ENCODE data around the gene NR1H4. TPM values are rescaled to one million over a fixed set of nuclear protein-coding genes. Genes with fewer than 3 reads are reported as not detected.

NR1H4 gene
- polyA plus RNA-seq, 1 experiment = not detected

DNA sequence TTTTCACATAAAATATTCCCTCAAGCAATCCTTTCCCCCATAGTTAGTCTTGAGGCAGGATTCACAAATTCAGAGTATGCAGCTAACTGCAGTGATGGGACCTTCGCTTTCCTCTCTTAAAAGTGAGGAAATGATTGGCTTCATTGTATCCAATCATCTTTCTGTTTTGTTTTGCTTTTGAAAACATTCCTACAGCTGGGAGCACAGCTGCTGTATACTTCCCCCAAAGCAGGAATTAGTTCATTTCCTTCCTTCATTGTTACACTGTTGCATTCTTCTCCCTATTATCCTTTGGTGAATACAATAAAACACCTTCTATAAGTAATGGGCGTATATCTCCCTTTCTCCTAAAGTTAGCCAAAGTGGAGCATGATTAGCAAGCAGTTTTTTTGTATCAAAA is 90.4 kb downstream of the NR1H4 start:
- DNase-seq (ENCODE audit: low read depth, low spot score) = no peak
- TF ChIP-seq, protein P1, sequence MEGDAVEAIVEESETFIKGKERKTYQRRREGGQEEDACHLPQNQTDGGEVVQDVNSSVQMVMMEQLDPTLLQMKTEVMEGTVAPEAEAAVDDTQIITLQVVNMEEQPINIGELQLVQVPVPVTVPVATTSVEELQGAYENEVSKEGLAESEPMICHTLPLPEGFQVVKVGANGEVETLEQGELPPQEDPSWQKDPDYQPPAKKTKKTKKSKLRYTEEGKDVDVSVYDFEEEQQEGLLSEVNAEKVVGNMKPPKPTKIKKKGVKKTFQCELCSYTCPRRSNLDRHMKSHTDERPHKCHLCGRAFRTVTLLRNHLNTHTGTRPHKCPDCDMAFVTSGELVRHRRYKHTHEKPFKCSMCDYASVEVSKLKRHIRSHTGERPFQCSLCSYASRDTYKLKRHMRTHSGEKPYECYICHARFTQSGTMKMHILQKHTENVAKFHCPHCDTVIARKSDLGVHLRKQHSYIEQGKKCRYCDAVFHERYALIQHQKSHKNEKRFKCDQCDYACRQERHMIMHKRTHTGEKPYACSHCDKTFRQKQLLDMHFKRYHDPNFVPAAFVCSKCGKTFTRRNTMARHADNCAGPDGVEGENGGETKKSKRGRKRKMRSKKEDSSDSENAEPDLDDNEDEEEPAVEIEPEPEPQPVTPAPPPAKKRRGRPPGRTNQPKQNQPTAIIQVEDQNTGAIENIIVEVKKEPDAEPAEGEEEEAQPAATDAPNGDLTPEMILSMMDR (IDR thresholded peaks at IDR 0.05; ENCODE audit: low read depth, low read length) = no peak

DNA sequence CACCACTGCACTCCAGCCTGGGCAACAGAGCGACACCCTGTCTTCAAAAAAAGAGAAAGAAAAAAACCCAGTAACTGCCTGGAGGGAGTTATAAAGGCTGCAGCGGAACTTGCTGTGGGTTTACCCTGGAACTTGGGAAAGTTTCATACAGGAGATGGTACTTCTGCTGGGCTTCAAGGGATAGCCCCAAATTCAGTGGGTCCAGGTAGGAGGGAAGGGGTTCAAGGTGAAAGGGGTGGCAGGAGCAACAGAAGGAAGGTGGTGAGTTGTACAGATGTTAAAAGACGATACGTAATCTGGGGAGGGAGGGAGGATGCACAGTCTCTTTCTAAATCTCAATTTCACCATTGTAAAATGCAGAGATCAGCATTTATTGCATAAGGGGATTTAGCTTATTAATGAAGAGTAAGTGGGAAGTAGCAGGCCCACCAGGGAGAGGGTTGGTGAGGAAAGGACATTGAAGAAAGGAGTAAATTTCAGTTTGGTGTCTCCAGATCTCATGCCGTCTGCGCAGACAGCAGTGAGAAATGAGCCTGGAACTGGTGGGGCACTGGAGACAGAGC is 91.3 kb downstream of the NR1H4 start:
- DNase-seq (ENCODE audit: low read depth, low spot score) = no peak
- POLR2A ChIA-PET = no interaction called here
- H3K9me3 ChIP-seq (ENCODE audit: control insufficient read depth, insufficient read depth, low read length) = no peaks in the 10 kb centered on the region
- no peak overlapping the region for H3K27ac ChIP-seq (ENCODE audit: low read depth, low read length)
- no peak overlapping the region for H3K4me3 ChIP-seq (ENCODE audit: low read depth, low read length)
- TF ChIP-seq, protein P1 (IDR thresholded peaks at IDR 0.05; ENCODE audit: low read depth, low read length) = no peak
- H3K27me3 ChIP-seq (ENCODE audit: control insufficient read depth, insufficient read depth, low read length) = no peaks in the 10 kb centered on the region
- CTCF ChIA-PET = interaction anchor here (0.9 to 1.1 kb wide), 2 partner anchors 10 to 160 kb away, joined by 3 read pairs; no protein-coding TSS in a partner anchor

More for the DNA sequence above, 90.4 kb downstream of the NR1H4 start:
- Histone ChIP-seq H3K27ac (ENCODE audit: low read depth, low read length) (no peak overlapping the region), H3K9me3 (ENCODE audit: control insufficient read depth, insufficient read depth, low read length) (no peaks in the 10 kb centered on the region; the same call in 1 of the 2 replicates), H3K4me3 (ENCODE audit: low read depth, low read length) (no peak overlapping the region), H3K27me3 (ENCODE audit: control insufficient read depth, insufficient read depth, low read length) (no peaks in the 10 kb centered on the region)
- POLR2A ChIA-PET = no interaction called here
- CTCF ChIA-PET = no interaction called here

DNA sequence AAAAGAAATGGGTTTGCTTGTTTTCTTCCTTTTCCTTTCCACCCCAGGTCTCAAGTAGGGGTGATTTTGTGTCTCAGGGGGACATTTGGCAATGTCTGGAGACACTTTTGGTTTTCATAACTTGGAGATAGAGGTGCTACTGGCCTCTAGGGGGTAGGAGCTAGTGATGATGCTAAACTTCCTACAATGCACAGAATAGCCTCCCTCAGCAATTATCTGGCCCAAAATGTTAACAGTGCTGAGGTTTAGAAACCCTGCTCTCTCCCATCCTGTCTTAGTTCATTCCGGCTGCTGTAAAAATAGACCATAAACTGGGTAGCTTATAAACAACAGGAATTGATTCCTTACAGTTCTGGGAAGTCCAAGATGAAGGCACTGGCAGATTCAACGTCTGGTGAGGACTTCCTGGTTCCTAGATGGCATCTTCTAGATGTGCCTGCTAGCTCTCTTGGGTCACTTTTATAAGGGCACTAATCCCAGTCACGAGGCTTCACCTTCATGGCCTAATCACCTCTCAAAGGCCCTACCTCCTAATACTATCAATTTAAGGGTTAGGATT is 92.4 kb downstream of the NR1H4 start:
- ChIA-PET POLR2A (no interaction called here), CTCF (interaction anchor here (0.6 to 2.6 kb wide), 5 partner anchors 11 to 510 kb away, joined by 3 to 12 read pairs (median 3); no protein-coding TSS in a partner anchor)
- Histone ChIP-seq H3K4me3 (ENCODE audit: low read depth, low read length) (no peak overlapping the region), H3K9me3 (ENCODE audit: control insufficient read depth, insufficient read depth, low read length) (no peaks in the 10 kb centered on the region), H3K27ac (ENCODE audit: low read depth, low read length) (no peak overlapping the region), H3K27me3 (ENCODE audit: control insufficient read depth, insufficient read depth, low read length) (no peaks in the 10 kb centered on the region)
- TF ChIP-seq, protein P1 (IDR thresholded peaks at IDR 0.05; ENCODE audit: low read depth, low read length) = no peak
- no peak for DNase-seq (ENCODE audit: low read depth, low spot score)

DNA sequence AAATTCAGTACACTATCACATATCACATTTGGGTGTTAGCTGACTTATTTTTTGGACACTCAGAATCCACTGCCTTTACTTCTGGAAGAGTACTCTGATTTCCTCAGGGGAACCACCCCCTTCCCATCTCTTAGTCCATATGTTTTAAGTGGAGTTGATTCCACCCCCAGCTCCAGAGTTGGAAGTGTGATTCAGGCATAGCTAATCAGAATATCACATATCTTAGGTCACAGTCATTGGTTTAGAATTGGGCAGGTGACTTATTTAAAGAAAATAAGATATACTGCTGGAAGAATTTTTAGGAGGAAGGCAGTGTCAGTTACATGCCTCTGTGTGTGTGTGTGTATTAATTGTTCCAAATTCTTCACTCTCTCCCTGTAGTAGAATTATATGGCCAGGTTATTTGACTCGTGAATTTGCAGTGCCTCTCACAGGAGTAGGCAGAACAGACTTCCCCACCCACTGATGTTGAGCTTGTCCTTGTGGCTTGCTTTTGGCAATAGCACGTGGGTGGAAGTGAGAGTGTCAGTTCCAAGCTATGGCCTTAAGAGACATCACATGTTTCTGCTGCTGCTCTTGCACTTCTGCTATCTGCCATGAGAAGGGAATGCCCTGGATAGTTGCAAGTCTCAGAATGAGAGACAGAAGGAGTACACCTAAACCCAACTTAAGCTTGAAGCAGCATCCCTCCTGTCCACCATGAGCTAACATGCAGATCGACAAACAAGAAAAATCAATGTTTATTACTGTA is 93.4 kb downstream of the NR1H4 start:
- H3K4me3 ChIP-seq (ENCODE audit: low read depth, low read length) = no peak overlapping the region
- H3K9me3 ChIP-seq (ENCODE audit: control insufficient read depth, insufficient read depth, low read length) = no peaks in the 10 kb centered on the region
- no peak for DNase-seq (ENCODE audit: low read depth, low spot score)
- H3K27me3 ChIP-seq (ENCODE audit: control insufficient read depth, insufficient read depth, low read length) = no peaks in the 10 kb centered on the region
- TF ChIP-seq, protein P1 (IDR thresholded peaks at IDR 0.05; ENCODE audit: low read depth, low read length) = no peak
- CTCF ChIA-PET = interaction anchor here (0.6 to 2.6 kb wide), 3 partner anchors 12 to 509 kb away, joined by 3 to 12 read pairs (median 7); no protein-coding TSS in a partner anchor
- no peak overlapping the region for H3K27ac ChIP-seq (ENCODE audit: low read depth, low read length)
- POLR2A ChIA-PET = no interaction called here

DNA sequence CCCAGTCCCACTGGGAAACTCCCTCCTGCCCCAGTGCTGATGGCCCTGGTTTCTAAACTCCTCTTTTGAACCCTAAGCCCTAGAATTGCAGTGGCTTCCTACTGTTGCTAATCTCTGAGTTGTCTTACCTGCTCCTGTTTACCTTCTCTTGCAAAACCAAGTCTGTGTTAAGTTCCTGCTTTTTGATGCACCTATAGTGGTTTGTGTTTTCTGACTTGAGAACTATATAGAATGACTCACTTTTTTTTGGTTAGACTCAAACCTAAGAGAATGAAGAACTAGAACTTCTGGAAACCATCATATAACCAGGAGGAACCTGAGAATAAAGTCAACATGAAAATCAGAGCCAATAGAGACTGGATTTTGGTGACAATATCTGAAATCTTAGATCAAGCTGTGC is 94.3 kb downstream of the NR1H4 start:
- no peak overlapping the region for H3K27ac ChIP-seq (ENCODE audit: low read depth, low read length)
- ChIA-PET POLR2A (no interaction called here), CTCF (interaction anchor here (2.6 kb wide), 1 partner anchor 333 kb away, joined by 12 read pairs; no protein-coding TSS in a partner anchor)
- H3K27me3 ChIP-seq (ENCODE audit: control insufficient read depth, insufficient read depth, low read length) = no peaks in the 10 kb centered on the region
- no peak for DNase-seq (ENCODE audit: low read depth, low spot score)
- H3K9me3 ChIP-seq (ENCODE audit: control insufficient read depth, insufficient read depth, low read length) = no peaks in the 10 kb centered on the region
- TF ChIP-seq, protein P1 (IDR thresholded peaks at IDR 0.05; ENCODE audit: low read depth, low read length) = no peak
- no peak overlapping the region for H3K4me3 ChIP-seq (ENCODE audit: low read depth, low read length)

Measured in AG04450 (cell line).